ENCODE measurements around the gene SSTR5. TPM values are rescaled to one million over a fixed set of nuclear protein-coding genes. Genes with fewer than 3 reads are reported as not detected.
"Not testable (repeated sequence)": the region's sequence is repeated elsewhere in the genome, so short reads cannot be mapped to it uniquely, and the experiment has no call there.

Gene SSTR5
- total RNA-seq, 5 donors from 2014 or later (not counting 1 experiment from before 2014, with no cell fraction given): not detected

DNA sequence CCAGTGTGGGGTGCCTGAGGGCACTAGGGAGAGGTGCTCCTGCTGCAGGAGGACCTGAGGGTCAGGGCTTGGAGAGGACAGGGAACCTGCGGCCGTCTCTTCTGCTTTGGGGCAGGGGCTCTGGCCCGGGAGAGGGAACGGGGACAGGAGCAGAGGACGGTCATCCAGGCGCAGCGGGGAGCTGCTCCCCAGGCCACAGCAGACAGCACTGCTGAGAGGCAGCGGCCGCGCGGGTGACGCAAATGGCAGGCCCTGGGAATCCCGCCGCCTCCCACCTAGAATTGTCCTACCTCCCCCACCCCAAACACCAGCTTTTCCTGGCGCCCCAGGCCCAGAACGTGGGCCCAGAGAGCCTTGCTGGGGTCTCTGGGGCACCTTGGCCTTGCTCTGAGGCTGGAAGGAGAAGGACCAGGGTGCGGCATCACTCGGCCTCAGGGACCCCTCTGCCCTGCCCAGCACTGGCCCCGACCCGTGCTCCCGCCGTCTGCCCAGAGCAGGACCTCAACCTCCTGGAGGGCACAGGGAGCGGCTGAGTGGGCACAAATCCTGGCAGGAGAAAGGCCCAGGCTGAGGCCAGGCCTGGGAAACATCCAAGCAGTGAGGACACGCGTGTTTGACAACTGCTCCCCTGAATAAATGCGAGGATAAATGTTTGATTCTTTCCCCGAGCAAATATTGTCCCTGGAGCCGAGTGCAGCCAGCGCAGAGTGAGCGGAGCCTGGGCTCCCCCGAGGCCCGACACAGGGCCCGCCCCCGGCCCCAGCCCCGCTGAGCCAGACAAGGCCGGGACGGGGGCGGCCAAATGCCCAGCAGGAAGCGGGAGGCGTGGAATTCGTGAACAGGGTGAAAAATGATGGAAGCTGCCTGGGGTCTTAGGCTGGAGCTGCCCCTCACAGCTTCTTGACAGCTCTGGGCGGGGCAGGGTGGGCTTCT is 8.5 kb downstream of the SSTR5 start:
- H3K4me1 ChIP-seq (ENCODE audit: control insufficient read depth in 1 of 2, extremely low read depth in 1 of 2, insufficient read depth in 2 of 2, low read length in 2 of 2): no peaks in the 10 kb centered on the region
- H3K27ac ChIP-seq (ENCODE audit: low read length): no peak overlapping the region
- DNase-seq (no peak), ATAC-seq (replicated peaks in 1 of 4) (no peak)
- H3K9me3 ChIP-seq: no peaks in the 10 kb centered on the region
- no peak overlapping the region for H3K27ac Mint-ChIP-seq
- no peak overlapping the region for H3K4me3 ChIP-seq (ENCODE audit: control insufficient read depth in 1 of 2, extremely low read depth in 1 of 2, low read length in 1 of 2)
- peaks cover 8% of the 10 kb centered on the region for H3K36me3 Mint-ChIP-seq
- peaks cover 5 to 10% (median 8%) of the 10 kb centered on the region in 3 donors for H3K9me3 Mint-ChIP-seq
- peaks cover 2 to 74% of the 10 kb centered on the region in 2 experiments for H3K27me3 ChIP-seq (replicated peaks in 1 of 2; ENCODE audit: control insufficient read depth in 2 of 2, extremely low read depth in 1 of 2, insufficient read depth in 2 of 2, low read length in 1 of 2)
- ChIA-PET POLR2A (no interaction called here), CTCF (interaction anchor here in 1 of 2 donors (0.5 kb wide), 1 partner anchor 1249 kb away, joined by 3 read pairs; no protein-coding TSS in a partner anchor)
- no peak overlapping the region for H3K4me3 Mint-ChIP-seq
- H3K4me1 Mint-ChIP-seq: no peaks in the 10 kb centered on the region
- peaks cover 28 to 59% of the 10 kb centered on the region in 2 donors for H3K27me3 Mint-ChIP-seq
- no peaks in the 10 kb centered on the region for H3K36me3 ChIP-seq (ENCODE audit: control insufficient read depth in 2 of 2, extremely low read depth in 1 of 2, insufficient read depth in 1 of 2, low read length in 1 of 2)
- WGBS (ENCODE audit: insufficient coverage): 33% methylated on average over 33 of the region's 42 CpGs

DNA sequence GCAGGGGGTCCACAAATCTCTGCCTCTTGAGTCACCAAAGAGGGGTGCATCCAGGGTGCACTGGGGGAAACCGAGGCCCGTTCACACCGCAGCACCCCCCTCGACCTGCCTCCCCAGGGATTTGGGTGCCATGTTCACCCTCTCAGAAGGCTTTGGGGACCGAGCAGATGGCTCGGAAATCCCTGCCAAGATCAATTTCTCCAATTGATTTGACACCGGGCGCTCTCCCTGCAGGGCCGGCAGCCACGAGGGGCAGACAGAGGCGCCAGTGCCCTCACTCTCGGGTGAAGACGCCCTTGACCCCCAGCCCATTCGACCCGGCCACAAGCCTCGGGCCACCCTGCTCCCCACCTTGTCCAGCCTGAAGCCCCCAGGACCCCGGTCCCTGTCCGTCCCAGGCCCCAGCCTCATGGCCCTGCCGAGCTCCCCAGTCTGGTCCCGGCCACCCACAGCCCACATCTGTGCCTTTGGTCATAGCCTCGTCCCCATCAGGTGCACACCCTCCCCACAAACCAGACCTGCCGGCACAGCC is 9.3 kb downstream of the SSTR5 start:
- no peak overlapping the region for H3K27ac Mint-ChIP-seq
- H3K36me3 Mint-ChIP-seq: peaks cover 8% of the 10 kb centered on the region
- Histone ChIP-seq H3K27ac (ENCODE audit: low read length) (no peak overlapping the region), H3K9me3 (no peaks in the 10 kb centered on the region), H3K4me1 (ENCODE audit: control insufficient read depth in 1 of 2, extremely low read depth in 1 of 2, insufficient read depth in 2 of 2, low read length in 2 of 2) (no peaks in the 10 kb centered on the region), H3K27me3 (replicated peaks in 1 of 2; ENCODE audit: control insufficient read depth in 2 of 2, extremely low read depth in 1 of 2, insufficient read depth in 2 of 2, low read length in 1 of 2) (peaks cover 2 to 75% of the 10 kb centered on the region in 2 experiments), H3K4me3 (ENCODE audit: control insufficient read depth in 1 of 2, extremely low read depth in 1 of 2, low read length in 1 of 2) (no peak overlapping the region), H3K36me3 (ENCODE audit: control insufficient read depth in 2 of 2, extremely low read depth in 1 of 2, insufficient read depth in 1 of 2, low read length in 1 of 2) (no peaks in the 10 kb centered on the region)
- CTCF ChIA-PET: no interaction called here
- DNase-seq (no peak), ATAC-seq (replicated peaks in 1 of 4) (no peak)
- no peaks in the 10 kb centered on the region for H3K4me1 Mint-ChIP-seq
- POLR2A ChIA-PET: no interaction called here
- 74% methylated on average over 21 of the region's 22 CpGs for WGBS (ENCODE audit: insufficient coverage)
- no peak overlapping the region for H3K4me3 Mint-ChIP-seq
- H3K9me3 Mint-ChIP-seq: peaks cover 5 to 10% (median 8%) of the 10 kb centered on the region in 3 donors
- peaks cover 22 to 53% of the 10 kb centered on the region in 2 donors for H3K27me3 Mint-ChIP-seq

DNA sequence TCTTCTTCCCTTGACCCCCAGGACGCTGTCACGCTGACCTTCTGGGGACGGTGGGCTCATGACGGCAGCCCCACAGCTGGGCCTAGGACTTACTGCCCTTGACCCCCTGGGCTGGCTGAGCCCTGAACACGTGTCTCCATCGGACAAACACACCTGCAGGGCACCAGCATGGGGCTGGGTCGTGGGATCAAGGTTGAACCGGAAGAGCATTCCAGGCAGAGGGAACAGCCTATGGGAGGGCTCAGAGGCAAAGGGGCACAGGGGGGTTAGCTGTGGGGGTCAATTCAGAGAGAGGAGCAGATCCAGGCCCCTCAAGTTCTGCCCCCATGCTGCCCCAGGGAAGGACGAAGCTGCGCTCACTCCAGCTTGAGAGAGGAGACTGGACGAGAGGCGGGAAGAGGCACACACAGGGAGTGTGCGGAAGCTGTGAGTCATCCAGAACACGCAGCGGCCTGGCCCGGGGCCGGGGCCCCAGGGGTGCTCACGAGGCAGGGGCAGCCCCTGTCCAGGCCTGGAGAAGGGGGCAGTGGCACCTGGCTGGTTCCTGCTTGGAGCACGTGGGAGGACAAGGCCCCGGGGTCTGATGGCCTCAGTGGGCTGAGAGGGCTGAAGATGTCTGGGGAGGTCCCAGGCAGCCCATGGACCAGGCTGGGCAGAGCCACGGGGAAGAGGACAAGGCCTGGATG is 9.9 kb downstream of the SSTR5 start:
- no peak overlapping the region for H3K4me3 ChIP-seq (ENCODE audit: control insufficient read depth in 1 of 2, extremely low read depth in 1 of 2, low read length in 1 of 2)
- 66% methylated on average over 20 of the region's 21 CpGs for WGBS (ENCODE audit: insufficient coverage)
- no peaks in the 10 kb centered on the region for H3K4me1 Mint-ChIP-seq

DNA sequence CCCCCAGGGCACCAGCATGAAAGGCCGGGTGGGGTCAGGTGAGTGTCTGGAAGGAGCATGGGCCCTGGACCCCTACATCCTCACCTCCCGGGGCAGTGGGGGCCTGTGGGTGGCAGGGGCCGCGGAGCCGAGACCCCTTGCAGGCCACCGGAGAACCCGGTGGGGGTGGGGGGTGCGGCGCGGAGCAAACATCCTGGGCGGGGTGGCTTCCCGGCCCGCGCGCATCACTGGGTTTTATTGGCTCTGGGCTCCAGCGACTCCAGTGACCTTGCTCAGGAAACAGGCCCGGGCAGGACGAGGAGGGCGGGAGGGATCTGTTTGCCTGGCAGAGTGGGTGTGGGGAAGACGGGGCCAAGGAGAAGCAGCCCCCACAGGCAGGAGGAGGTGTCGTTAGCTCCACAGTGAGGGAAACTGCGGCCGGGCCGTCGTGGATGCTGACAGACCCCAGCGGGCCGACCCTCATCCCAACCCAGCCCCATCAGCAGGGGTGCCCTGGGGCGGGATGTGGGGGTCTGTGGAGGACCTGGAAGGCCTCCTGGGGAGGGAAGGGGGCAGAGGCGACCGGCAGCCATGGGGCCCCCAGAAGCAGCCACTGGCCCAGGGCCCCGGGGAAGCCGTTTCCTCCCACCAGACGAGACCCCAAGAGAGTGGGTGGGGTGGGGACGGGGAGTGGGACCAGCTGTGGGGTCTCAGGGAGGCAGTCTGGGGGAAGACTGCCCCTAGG is 10.6 kb downstream of the SSTR5 start:
- Mint-ChIP-seq H3K27me3 (peaks cover 21 to 45% of the 10 kb centered on the region in 2 donors), H3K9me3 (peaks cover 5 to 10% (median 8%) of the 10 kb centered on the region in 3 donors), H3K27ac (no peak overlapping the region), H3K4me1 (no peaks in the 10 kb centered on the region), H3K4me3 (no peak overlapping the region), H3K36me3 (peaks cover 8% of the 10 kb centered on the region)
- ChIA-PET CTCF (no interaction called here), POLR2A (interaction anchor here in 1 of 2 donors (0.6 kb wide), 1 partner anchor 10 kb away, joined by 4 read pairs; the partner anchor contains the start of gene SSTR5)
- DNase-seq (no peak), ATAC-seq (replicated peaks in 1 of 4) (no peak)
- H3K36me3 ChIP-seq (ENCODE audit: control insufficient read depth in 2 of 2, extremely low read depth in 1 of 2, insufficient read depth in 1 of 2, low read length in 1 of 2): no peaks in the 10 kb centered on the region
- H3K4me1 ChIP-seq (ENCODE audit: control insufficient read depth in 1 of 2, extremely low read depth in 1 of 2, insufficient read depth in 2 of 2, low read length in 2 of 2): no peaks in the 10 kb centered on the region
- peaks cover 2 to 76% of the 10 kb centered on the region in 2 experiments for H3K27me3 ChIP-seq (replicated peaks in 1 of 2; ENCODE audit: control insufficient read depth in 2 of 2, extremely low read depth in 1 of 2, insufficient read depth in 2 of 2, low read length in 1 of 2)
- H3K4me3 ChIP-seq (ENCODE audit: control insufficient read depth in 1 of 2, extremely low read depth in 1 of 2, low read length in 1 of 2): no peak overlapping the region
- 44% methylated on average over 19 of the region's 34 CpGs for WGBS (ENCODE audit: insufficient coverage)
- H3K27ac ChIP-seq (ENCODE audit: low read length): no peak overlapping the region
- H3K9me3 ChIP-seq: no peaks in the 10 kb centered on the region

More for the DNA sequence above, 9.9 kb downstream of the SSTR5 start:
- H3K4me1 ChIP-seq (ENCODE audit: control insufficient read depth in 1 of 2, extremely low read depth in 1 of 2, insufficient read depth in 2 of 2, low read length in 2 of 2): no peaks in the 10 kb centered on the region
- Mint-ChIP-seq H3K9me3 (peaks cover 5 to 10% (median 8%) of the 10 kb centered on the region in 3 donors), H3K27ac (no peak overlapping the region), H3K4me3 (no peak overlapping the region), H3K27me3 (peaks cover 21 to 50% of the 10 kb centered on the region in 2 donors), H3K36me3 (peaks cover 8% of the 10 kb centered on the region)
- ATAC-seq (replicated peaks in 1 of 4) (no peak), DNase-seq (no peak)
- H3K36me3 ChIP-seq (ENCODE audit: control insufficient read depth in 2 of 2, extremely low read depth in 1 of 2, insufficient read depth in 1 of 2, low read length in 1 of 2): no peaks in the 10 kb centered on the region
- H3K27ac ChIP-seq (ENCODE audit: low read length): no peak overlapping the region
- H3K27me3 ChIP-seq (replicated peaks in 1 of 2; ENCODE audit: control insufficient read depth in 2 of 2, extremely low read depth in 1 of 2, insufficient read depth in 2 of 2, low read length in 1 of 2): peaks cover 2 to 73% of the 10 kb centered on the region in 2 experiments
- ChIA-PET POLR2A (no interaction called here), CTCF (no interaction called here)
- no peaks in the 10 kb centered on the region for H3K9me3 ChIP-seq

DNA sequence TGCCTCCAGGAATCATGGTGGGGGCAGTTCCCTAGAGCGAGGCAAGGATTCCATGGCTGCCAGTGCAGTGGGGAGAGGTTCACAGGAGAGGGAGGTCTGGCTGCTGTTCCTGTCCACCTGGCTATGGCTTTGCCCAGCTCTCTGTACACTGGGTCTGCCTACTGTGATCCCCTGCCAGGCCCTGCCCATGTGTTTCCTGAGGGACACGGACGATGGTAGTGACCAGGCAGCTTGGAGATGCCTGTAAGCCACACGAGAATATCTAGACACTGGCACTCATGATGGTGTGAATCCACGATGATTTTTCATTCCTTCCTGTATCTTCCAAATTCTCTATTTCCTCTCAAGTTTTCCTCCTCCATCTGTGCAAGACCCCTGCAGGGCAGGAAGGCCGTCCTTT is 12.4 kb downstream of the SSTR5 start:
- Histone ChIP-seq H3K36me3 (ENCODE audit: control insufficient read depth in 2 of 2, extremely low read depth in 1 of 2, insufficient read depth in 1 of 2, low read length in 1 of 2) (no peaks in the 10 kb centered on the region), H3K9me3 (no peaks in the 10 kb centered on the region), H3K27me3 (replicated peaks in 1 of 2; ENCODE audit: control insufficient read depth in 2 of 2, extremely low read depth in 1 of 2, insufficient read depth in 2 of 2, low read length in 1 of 2) (peaks cover 2 to 89% of the 10 kb centered on the region in 2 experiments), H3K4me1 (ENCODE audit: control insufficient read depth in 1 of 2, extremely low read depth in 1 of 2, insufficient read depth in 2 of 2, low read length in 2 of 2) (peaks cover 0 to 4% of the 10 kb centered on the region in 2 experiments), H3K4me3 (ENCODE audit: control insufficient read depth in 1 of 2, extremely low read depth in 1 of 2, low read length in 1 of 2) (no peak overlapping the region), H3K27ac (ENCODE audit: low read length) (no peak overlapping the region)
- Mint-ChIP-seq H3K4me1 (no peaks in the 10 kb centered on the region), H3K4me3 (no peak overlapping the region), H3K27me3 (peaks cover 21 to 36% of the 10 kb centered on the region in 2 donors), H3K9me3 (peaks cover 5 to 10% (median 8%) of the 10 kb centered on the region in 3 donors), H3K36me3 (peaks cover 8% of the 10 kb centered on the region), H3K27ac (no peak overlapping the region)
- POLR2A ChIA-PET: no interaction called here
- ATAC-seq (replicated peaks in 1 of 4) (no peak), DNase-seq (no peak)
- WGBS (ENCODE audit: insufficient coverage): 96% methylated on average over 3 of the region's 6 CpGs
- CTCF ChIA-PET: no interaction called here

DNA sequence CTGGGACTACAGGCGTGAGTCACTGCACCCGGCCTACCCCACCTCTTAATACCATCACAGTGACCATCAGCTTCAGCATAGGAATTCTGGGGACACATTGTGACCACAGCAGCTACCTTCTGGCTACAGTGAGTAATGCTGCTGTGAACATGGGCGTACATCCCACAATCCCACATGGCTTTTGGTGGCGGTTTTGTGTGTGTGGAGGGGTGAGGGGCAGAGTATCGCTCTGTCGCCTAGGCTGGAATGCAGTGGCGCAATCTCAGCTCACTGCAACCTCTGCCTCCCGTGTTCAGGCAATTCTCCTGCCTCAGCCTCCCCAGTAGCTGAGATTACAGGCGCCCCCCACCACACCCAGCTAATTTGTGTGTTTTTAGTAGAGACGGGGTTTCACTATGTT is 13.9 kb downstream of the SSTR5 start:
- H3K4me3 Mint-ChIP-seq; H3K9me3 Mint-ChIP-seq; CTCF ChIA-PET; H3K36me3 ChIP-seq (ENCODE audit: control insufficient read depth in 2 of 2, extremely low read depth in 1 of 2, insufficient read depth in 1 of 2, low read length in 1 of 2); H3K4me3 ChIP-seq (ENCODE audit: control insufficient read depth in 1 of 2, extremely low read depth in 1 of 2, low read length in 1 of 2); H3K36me3 Mint-ChIP-seq; DNase-seq; H3K9me3 ChIP-seq; H3K27ac ChIP-seq (ENCODE audit: low read length); H3K27ac Mint-ChIP-seq; ATAC-seq (replicated peaks in 1 of 4); H3K4me1 Mint-ChIP-seq; H3K4me1 ChIP-seq (ENCODE audit: control insufficient read depth in 1 of 2, extremely low read depth in 1 of 2, insufficient read depth in 2 of 2, low read length in 2 of 2): not testable (repeated sequence)
- peaks cover 2 to 88% of the 10 kb centered on the region in 2 experiments for H3K27me3 ChIP-seq (replicated peaks in 1 of 2; ENCODE audit: control insufficient read depth in 2 of 2, extremely low read depth in 1 of 2, insufficient read depth in 2 of 2, low read length in 1 of 2)
- 40% methylated on average over 1 of the region's 10 CpGs for WGBS (ENCODE audit: insufficient coverage)
- POLR2A ChIA-PET: interaction anchor here in 1 of 2 donors (0.6 kb wide), 1 partner anchor 129 kb away, joined by 5 read pairs; no protein-coding TSS in a partner anchor
- peaks cover 21 to 35% of the 10 kb centered on the region in 2 donors for H3K27me3 Mint-ChIP-seq
